GM21360 (cell line): Measurements from ENCODE around the gene NUP85.
"Not testable (repeated sequence)": the region's sequence is repeated elsewhere in the genome, so short reads cannot be mapped to it uniquely, and the experiment has no call there.

Experiments used
- ATAC-seq: cut with Tn5 transposase; IDR thresholded peaks from one replicate; pipeline ENCODE4 v1.9.1; 2021; ENCODE audit warnings: mild to moderate bottlenecking, moderate library complexity; ENCODE audit not compliant: unreplicated experiment

The NUP85 gene

GRCh38 chr17:75199886-75200618 is 5.4 kb upstream of the NUP85 start:
- ATAC-seq = no peak

GRCh38 chr17:75205793-75206163 is 299 bp downstream of the NUP85 start:
- no peak for ATAC-seq

- ATAC-seq = not testable (repeated sequence)
These were observed 1.6 kb downstream of the NUP85 start for GRCh38 chr17:75207050-75207407.

GRCh38 chr17:75207760-75208159 is 2.3 kb downstream of the NUP85 start:
- no peak for ATAC-seq

- no peak for ATAC-seq
These were observed 2.7 kb downstream of the NUP85 start for GRCh38 chr17:75208161-75208560.

GRCh38 chr17:75209061-75209460 is 3.6 kb downstream of the NUP85 start:
- ATAC-seq = no peak

- no peak for ATAC-seq
These were observed 12.7 kb downstream of the NUP85 start for GRCh38 chr17:75218131-75218530.

GRCh38 chr17:75219815-75220214 is 14.3 kb downstream of the NUP85 start:
- no peak for ATAC-seq

GRCh38 chr17:75225016-75225415 is 19.5 kb downstream of the NUP85 start:
- ATAC-seq = no peak

GRCh38 chr17:75227729-75228128 is 22.2 kb downstream of the NUP85 start:
- no peak for ATAC-seq

- ATAC-seq = no peak
These were observed 22.8 kb downstream of the NUP85 start for GRCh38 chr17:75228305-75228704.

- ATAC-seq = no peak
These were observed 23.4 kb downstream of the NUP85 start for GRCh38 chr17:75228847-75229246.

- ATAC-seq = no peak
These were observed 25.6 kb downstream of the NUP85 start for GRCh38 chr17:75231071-75231470.

- no peak for ATAC-seq
These were observed 26.4 kb downstream of the NUP85 start for GRCh38 chr17:75231741-75232464.

GRCh38 chr17:75232786-75233185 is 27.3 kb downstream of the NUP85 start:
- ATAC-seq = no peak

- no peak for ATAC-seq
These were observed 31.9 kb downstream of the NUP85 start for GRCh38 chr17:75237100-75238014.

GRCh38 chr17:75238020-75238580 is 32.6 kb downstream of the NUP85 start:
- ATAC-seq = no peak

GRCh38 chr17:75238684-75239191 is 33.3 kb downstream of the NUP85 start:
- no peak for ATAC-seq

GRCh38 chr17:75239214-75239613 is 33.7 kb downstream of the NUP85 start:
- no peak for ATAC-seq

GRCh38 chr17:75239778-75240393 is 34.4 kb downstream of the NUP85 start:
- no peak for ATAC-seq
